Suppressor macrophage (primary cell): Measurements from ENCODE around the gene TGM6.

Experiments used
- DNase-seq, 4 experiments: peaks; one replicate each; pipeline ENCODE4 v3.0.0-alpha.2; 2020 to 2022

Gene TGM6

GRCh38 chr20:2459981-2460751 lies 79.5 kb downstream of the TGM6 start:
- no peak for DNase-seq

DNA sequence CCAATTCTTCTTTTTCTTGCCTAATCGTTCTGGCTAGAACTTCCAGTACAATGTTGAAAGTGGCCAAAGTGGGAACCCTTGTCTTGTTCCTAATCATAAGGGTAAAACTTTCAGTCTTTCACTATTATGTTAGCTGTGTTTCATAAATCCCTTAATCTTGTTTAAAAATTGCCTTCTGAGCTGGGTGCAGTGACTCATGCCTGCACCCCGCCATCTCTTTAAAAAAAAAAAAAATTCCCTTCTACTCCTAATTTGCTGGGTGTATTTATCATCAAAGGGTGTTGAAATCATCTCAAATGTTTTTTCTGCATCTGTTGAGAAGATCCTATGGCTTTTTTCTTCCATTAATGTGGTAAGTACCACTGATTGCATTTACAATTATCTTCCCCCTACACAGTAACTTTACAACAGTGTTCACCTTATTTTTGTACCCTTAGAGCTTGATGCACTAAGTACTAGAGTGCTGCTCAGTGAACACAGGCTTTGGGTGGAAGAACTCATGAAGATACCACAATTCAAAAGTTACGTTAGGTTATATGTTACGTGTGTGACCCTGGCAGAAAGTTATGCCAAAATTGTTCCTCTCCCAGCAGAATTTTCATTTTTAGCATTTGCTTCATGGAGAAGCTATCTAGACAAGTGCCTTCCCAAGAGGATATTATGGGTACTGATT lies 80.2 kb downstream of the TGM6 start:
- no peak for DNase-seq

DNA sequence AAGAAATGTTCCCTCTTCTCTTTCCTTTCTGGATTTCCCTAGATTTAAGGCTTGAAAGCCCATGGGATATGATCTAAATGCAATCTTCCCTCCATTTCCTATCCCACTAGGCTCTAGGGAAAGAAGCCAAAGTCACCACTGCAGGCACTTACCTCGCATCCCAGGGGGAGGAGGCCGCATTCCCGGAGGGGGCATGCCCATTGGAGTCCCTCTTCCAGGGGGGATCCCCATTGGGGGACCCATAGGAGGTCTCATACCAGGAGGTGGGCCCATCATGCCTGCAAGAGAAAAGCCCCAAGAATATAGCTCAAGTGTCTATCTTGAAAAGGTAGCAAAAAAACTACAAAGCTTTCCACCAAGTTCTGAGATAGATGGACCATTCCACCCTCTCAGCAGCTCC lies 81.8 kb downstream of the TGM6 start:
- no peak for DNase-seq

GRCh38 chr20:2463616-2464365 lies 83.1 kb downstream of the TGM6 start:
- no peak for DNase-seq

GRCh38 chr20:2465100-2465499 lies 84.4 kb downstream of the TGM6 start:
- DNase-seq, result no peak

- no peak for DNase-seq
Observed at GRCh38 chr20:2467412-2467811, 86.7 kb downstream of the TGM6 start.

- DNase-seq, result no peak
Observed at GRCh38 chr20:2468581-2469407, 88.1 kb downstream of the TGM6 start.

- peak; percentile 51 to 75 (median 68) for DNase-seq
Observed at GRCh38 chr20:2469991-2470422, 89.3 kb downstream of the TGM6 start.

GRCh38 chr20:2470423-2471193 lies 89.9 kb downstream of the TGM6 start, which contains the start of gene SNRPB:
SNRPB (minus strand) TSS chr20:2470789; CDS start chr20:2470690, 99 bp downstream.
- DNase-seq, result peak; percentile 98 to 100 (median 99)

- DNase-seq, result no peak
Observed at GRCh38 chr20:2473516-2473915, 92.8 kb downstream of the TGM6 start.

DNA sequence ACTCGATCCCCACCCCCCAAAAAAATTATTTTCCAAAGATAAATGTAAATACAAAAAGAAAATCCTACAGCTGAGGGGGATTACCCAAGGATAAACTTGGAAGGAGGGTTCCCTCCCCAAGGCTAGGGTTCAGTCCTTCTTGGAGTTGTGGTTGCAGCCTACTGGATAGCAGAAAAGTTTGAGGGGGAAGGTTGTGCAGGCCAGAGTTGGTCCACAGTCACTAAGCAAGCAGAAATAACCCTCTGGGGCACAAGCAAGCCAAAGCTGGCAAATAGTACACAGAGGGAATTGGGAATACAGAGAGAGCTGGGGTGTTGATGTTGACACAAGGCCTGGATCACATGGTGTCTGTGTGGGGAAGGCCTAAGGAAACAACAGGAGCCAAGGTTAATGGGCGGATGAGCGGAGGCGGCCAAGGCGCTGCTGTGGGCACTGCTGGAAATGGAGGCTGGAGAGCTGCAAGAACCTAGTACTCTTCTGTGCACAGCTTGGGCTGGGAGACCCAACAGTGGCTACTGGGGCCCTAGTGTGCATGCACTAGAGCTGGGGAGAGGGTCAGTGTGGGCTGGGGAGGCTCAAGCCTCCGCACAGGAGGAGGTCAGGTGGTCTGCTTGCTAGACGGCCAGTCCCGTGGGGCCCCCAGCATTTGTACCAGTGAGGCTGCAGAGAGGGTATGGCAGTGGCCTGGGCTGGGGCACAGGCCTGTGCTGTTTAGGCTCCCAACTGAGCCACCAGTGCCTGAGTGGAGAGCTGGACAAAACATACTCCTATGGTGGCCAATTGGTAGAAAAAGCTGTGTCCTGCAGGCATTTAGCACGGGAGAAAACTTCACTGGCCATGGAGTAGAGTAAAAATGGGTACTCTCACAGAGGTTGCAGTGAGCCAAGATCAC lies 95.4 kb downstream of the TGM6 start:
- no peak for DNase-seq

DNA sequence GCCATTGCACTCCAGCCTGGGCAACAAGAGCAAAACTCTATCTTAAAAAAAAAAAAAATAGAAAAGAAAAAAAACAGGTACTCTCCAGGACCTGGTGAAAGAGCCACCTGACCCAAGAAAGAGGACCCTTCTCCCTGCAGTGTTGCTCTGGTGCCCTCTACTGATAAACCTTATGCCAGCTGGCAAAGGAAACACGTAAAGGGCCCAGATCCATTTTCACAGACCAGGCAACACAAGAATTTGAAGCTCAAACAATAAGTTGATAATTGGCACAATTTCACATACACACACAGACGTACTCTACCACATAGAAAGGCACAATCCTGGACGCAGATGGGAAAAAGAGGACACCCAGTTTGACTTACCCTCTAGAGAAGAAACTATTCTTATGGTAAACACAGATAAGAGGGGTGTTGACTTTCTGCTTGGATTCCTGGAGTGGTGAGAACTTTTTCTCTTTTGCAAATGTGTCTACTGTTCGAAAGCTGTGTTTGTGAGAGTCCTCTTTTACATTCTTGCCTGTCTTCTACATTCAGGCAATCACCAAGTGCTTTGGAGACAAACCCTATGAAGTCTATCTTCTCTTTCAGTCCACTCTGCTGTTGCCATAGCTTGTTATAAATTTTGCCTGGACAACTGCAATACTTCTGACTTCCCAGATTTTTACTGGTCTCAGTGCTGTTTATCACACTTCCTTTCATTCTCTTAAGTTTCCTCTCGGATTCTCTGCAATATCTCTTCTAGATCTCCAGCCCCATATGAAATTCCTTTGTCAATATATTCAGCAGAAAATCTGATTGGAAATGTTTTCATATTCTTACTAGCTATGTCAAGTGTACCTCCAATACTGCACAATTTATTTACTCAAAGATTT lies 96.3 kb downstream of the TGM6 start:
- DNase-seq, result no peak

- no peak for DNase-seq
Observed at GRCh38 chr20:2480381-2480780, 99.7 kb downstream of the TGM6 start.
